OCI-LY1 (cell line): ENCODE results near the gene TRIM49B.
"Not testable (repeated sequence)": the region's sequence is repeated elsewhere in the genome, so short reads cannot be mapped to it uniquely, and the experiment has no call there.

Experiments
- CTCF ChIP-seq: fragments of 200-600 bp; sonication (generic), shearing (Covaris generic); IDR thresholded peaks from 2 replicates; pipeline ENCODE4 v1.5.1; 2017; ENCODE audit warnings: mild to moderate bottlenecking, antibody characterized with exemption, low read length, moderate library complexity, mixed read lengths
- EZH2 ChIP-seq: fragments of 200-600 bp; sonication (generic), shearing (Covaris generic); IDR thresholded peaks from 2 replicates; pipeline ENCODE4 v1.8.0; 2017; ENCODE audit warnings: borderline replicate concordance, mixed run types, mild to moderate bottlenecking, antibody characterized with exemption, low read length, moderate library complexity, mixed read lengths

GRCh38 chr11:49069897-49070296, 41.3 kb downstream of the TRIM49B start:
- TF ChIP-seq CTCF, EZH2: not testable (repeated sequence)
